Peyer's patch (tissue), 4 donors: ENCODE results near the gene OR52I2.

ENCODE experiments used
- CTCF ChIP-seq, 6 experiments: fragments of 450-650 bp in 4 of 6; fragments of 200-600 bp in 2 of 6; sonication (generic) in 1 of 6; IDR thresholded peaks; one replicate each; pipeline ENCODE4 v1.5.1; 2017 to 2019; ENCODE audit warnings: antibody characterized with exemption in 6 of 6, mild to moderate bottlenecking in 3 of 6, moderate library complexity in 1 of 6
- POLR2A ChIP-seq, 2 donors: fragments of 450-650 bp; IDR thresholded peaks; one replicate each; pipeline ENCODE4 v1.5.1; 2017; ENCODE audit warnings: antibody characterized with exemption in 2 of 2, mild to moderate bottlenecking in 2 of 2, moderate library complexity in 2 of 2

DNA sequence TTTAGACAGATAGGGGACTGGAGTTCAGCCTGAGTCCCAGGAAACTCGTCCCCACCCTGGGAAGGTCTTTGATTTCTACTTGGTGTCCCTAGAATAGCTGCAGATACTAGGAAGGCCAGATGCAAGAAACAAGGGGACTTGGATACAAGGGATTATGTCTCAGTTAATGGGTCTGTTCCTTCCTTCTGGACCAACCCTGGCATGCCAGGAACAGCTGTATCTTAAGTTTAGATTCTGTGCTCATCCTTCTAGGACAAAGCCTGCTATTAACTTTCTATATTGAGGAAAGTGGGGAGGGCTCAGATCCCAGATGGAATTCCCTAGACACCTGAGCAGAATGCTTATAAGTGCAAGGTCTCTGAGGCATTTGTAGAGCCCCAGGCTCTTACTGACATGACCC lies 40.5 kb upstream of the OR52I2 start:
- TF ChIP-seq CTCF (IDR thresholded peaks at IDR 0.05): no peak
- no peak for TF ChIP-seq POLR2A (IDR thresholded peaks at IDR 0.05)
